ENCODE data around the gene SARS2.
"Not testable (repeated sequence)": the region's sequence is repeated elsewhere in the genome, so short reads cannot be mapped to it uniquely, and the experiment has no call there.

SARS2 gene

DNA sequence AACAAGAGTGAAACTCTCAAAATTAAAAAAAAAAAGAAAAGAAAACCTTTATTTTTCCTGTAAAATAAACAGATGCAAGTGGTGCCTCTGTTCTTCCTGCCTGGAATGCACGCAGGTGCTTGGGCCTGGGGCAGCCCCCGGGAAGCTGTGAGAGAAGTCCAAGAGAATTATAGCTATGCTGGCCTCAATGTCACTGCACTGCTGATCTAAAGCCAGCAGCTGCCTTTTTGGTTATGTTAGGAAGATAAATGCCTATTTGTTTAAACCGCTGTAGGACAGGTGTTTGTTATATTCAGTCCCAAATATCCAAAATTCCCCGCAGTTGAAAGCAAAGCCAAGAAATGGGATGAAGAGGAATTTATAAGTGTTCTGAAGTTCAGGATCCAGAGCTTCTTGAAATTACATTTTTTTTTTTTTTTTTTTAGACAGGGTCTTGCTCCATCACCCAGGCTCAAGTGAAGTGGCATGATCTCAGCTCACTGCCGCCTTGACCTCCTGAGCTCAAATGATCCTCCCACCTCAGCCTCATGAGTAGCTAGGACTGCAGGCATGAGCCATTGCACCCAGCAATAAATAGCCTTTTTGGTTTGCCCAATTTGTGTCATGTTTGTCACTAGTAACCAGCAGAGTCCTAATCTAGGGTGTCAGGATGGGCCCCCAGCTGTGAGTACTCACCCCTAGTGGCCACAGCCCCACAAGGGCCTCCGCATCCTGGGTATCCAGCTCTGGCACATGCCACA is 54.7 kb downstream of the SARS2 start:
- H3K79me2 ChIP-seq (ENCODE audit: control insufficient read depth, insufficient read depth, low read length, unreplicated experiment) = no peaks in the 10 kb centered on the region
- H3K36me3 ChIP-seq (ENCODE audit: insufficient read depth, low read length) = no peaks in the 10 kb centered on the region
- no peaks in the 10 kb centered on the region for H3K4me1 ChIP-seq (ENCODE audit: control insufficient read depth, insufficient read depth, low read length, unreplicated experiment)
- H3K27me3 ChIP-seq (ENCODE audit: insufficient read depth, low read length) = no peaks in the 10 kb centered on the region
- H3K4me3 ChIP-seq (ENCODE audit: low read depth, low read length) = no peak overlapping the region
- no peak overlapping the region for H3K27ac ChIP-seq (ENCODE audit: low read depth, low read length)
- no peak overlapping the region for H2AFZ ChIP-seq (ENCODE audit: low read length, unreplicated experiment)

DNA sequence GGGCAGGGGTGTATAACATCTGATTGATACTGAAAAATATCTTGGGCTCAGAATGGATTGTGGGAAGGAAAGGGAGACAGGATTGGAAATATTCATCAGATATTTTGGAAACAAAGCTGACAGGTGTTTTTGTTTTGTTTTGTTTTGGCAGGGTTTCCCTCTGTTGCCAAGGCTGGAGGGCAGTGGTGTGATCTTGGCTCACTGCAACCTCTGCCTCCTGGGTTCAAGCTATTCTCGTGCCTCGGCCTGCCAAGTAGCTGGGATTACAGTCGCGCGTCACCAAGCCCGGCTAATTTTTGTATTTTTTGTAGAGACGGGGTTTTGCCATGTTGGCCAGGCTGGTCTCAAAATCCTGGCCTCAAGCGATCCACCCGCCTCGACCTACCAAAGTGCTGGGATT is 57.2 kb downstream of the SARS2 start:
- H2AFZ ChIP-seq (ENCODE audit: low read length, unreplicated experiment); H3K27me3 ChIP-seq (ENCODE audit: insufficient read depth, low read length); H3K27ac ChIP-seq (ENCODE audit: low read depth, low read length); H3K4me1 ChIP-seq (ENCODE audit: control insufficient read depth, insufficient read depth, low read length, unreplicated experiment); H3K36me3 ChIP-seq (ENCODE audit: insufficient read depth, low read length); H3K79me2 ChIP-seq (ENCODE audit: control insufficient read depth, insufficient read depth, low read length, unreplicated experiment); H3K4me3 ChIP-seq (ENCODE audit: low read depth, low read length): not testable (repeated sequence)

DNA sequence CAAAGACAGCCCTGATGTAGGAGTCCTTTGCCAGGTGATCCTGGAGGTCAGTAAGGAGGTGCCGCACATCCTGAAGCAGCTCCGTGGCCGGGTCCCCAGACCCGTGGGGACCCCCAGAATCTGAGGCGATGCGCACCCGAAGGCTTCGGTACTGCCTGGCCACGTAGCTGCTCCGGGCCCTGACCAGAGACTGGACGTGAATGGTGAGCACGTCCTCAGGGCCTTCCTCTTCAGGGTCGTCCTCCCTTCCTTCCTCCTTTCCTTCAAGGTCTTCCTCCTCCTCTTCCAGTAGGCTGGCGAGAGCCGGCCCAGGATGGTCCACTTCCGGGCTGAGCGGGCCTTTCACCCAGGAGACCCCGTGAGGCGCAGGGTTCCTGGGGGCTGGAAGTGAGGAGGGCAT is 60.0 kb downstream of the SARS2 start:
- Histone ChIP-seq H3K27ac (ENCODE audit: low read depth, low read length) (no peak overlapping the region), H3K36me3 (ENCODE audit: insufficient read depth, low read length) (no peaks in the 10 kb centered on the region), H3K4me1 (ENCODE audit: control insufficient read depth, insufficient read depth, low read length, unreplicated experiment) (no peaks in the 10 kb centered on the region), H3K4me3 (ENCODE audit: low read depth, low read length) (no peak overlapping the region; the same call in 1 of the 2 replicates), H3K27me3 (ENCODE audit: insufficient read depth, low read length) (no peaks in the 10 kb centered on the region), H2AFZ (ENCODE audit: low read length, unreplicated experiment) (no peak overlapping the region), H3K79me2 (ENCODE audit: control insufficient read depth, insufficient read depth, low read length, unreplicated experiment) (no peaks in the 10 kb centered on the region)

DNA sequence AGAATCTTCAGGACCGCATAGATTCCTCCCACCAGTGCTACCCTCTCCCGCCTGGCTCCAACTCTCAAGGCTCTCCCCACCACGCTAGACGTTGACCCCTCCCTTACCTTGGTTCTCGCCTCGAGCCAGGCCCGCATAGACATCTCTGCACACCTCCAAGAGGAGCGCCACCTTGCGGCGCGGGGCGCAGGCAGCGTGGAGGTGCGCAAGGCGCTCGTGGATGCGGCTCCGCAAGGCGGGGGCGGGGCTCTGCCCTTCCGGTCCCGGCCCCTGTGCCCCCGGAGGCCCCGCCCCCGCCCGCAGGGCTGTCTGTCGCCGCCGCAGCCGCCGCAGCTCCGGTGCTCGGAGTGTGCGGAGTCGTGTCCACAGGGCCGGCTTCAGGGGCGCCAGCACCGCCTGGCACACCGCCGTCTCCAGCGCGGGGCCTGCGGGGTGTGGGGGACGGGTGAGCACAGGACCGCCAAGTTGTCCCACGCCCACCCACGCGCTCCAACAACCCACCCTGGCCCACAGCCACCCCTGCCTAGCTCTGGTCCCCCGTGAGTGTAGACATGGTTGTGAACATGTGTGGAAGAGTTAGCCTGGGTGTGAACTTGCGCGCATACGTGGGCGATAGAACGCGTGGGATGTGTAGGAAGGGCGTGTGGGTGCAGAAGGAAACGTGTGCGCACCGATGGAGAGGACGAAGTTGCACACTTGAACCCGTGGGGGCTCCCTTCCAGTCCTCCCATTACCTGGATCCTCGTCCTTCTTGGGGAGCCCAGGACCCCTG is 60.5 kb downstream of the SARS2 start:
- no peak overlapping the region for H2AFZ ChIP-seq (ENCODE audit: low read length, unreplicated experiment)
- H3K4me3 ChIP-seq (ENCODE audit: low read depth, low read length) = peak overlapping the region; percentile 60
- no peaks in the 10 kb centered on the region for H3K4me1 ChIP-seq (ENCODE audit: control insufficient read depth, insufficient read depth, low read length, unreplicated experiment)
- no peaks in the 10 kb centered on the region for H3K36me3 ChIP-seq (ENCODE audit: insufficient read depth, low read length)
- H3K27ac ChIP-seq (ENCODE audit: low read depth, low read length) = no peak overlapping the region
- no peaks in the 10 kb centered on the region for H3K79me2 ChIP-seq (ENCODE audit: control insufficient read depth, insufficient read depth, low read length, unreplicated experiment)
- no peaks in the 10 kb centered on the region for H3K27me3 ChIP-seq (ENCODE audit: insufficient read depth, low read length)

DNA sequence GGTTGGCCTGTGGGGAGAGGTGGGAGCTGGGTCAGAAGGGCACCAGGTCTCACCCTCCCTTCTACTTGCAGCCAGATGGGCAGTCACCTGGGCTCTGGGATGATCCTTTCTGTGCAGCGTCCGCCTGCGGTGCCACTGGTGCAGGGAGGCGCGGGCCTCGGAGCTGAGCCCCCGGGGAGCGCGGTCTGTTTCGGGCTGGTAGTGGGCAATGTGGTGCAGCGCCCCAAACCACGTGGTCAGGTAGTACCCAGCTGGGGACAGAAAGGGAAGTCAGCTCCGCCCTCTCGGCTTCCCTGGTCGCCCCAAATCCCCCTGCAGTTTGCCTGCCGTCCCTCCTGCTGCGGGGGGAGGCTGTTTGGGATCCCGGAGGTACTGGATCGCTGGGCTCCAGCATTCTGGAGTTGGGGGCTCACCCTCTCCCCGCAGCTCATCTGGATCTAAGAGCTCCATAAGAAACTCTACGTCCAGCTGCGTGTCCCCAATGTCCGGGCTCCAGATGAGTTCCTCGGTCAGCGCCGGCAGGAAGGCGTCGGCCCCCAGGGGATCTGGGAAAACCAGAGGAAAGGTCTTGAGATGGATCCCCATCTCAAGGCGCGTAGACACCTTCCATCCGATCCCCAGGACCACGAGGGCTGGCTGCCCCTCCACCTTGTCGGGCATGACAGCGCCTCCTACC is 61.3 kb downstream of the SARS2 start:
- Histone ChIP-seq H3K4me1 (ENCODE audit: control insufficient read depth, insufficient read depth, low read length, unreplicated experiment) (no peaks in the 10 kb centered on the region), H3K79me2 (ENCODE audit: control insufficient read depth, insufficient read depth, low read length, unreplicated experiment) (no peaks in the 10 kb centered on the region), H2AFZ (ENCODE audit: low read length, unreplicated experiment) (no peak overlapping the region), H3K27ac (ENCODE audit: low read depth, low read length) (no peak overlapping the region), H3K36me3 (ENCODE audit: insufficient read depth, low read length) (no peaks in the 10 kb centered on the region), H3K4me3 (ENCODE audit: low read depth, low read length) (peak overlapping the region; percentile 60), H3K27me3 (ENCODE audit: insufficient read depth, low read length) (no peaks in the 10 kb centered on the region)

DNA sequence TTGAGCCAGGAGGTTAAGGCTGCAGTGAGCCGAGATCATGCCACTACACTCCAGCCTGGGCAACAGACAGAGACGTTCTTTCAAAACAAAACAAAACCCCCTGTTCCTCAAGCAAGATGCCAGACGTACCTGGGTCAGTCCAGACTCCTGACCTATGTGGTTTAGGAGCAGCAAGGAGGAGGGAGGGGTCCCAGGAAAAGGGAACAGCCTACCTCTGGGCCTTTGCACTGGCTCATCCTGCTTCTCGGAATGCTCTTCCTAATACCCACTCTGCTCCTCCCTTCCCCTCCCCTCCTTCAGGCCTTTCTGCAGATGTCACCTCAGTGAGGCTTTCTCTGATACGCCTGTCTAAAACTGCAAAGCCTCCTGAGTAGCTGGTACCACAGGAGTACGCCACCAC is 62.0 kb downstream of the SARS2 start:
- H3K4me1 ChIP-seq (ENCODE audit: control insufficient read depth, insufficient read depth, low read length, unreplicated experiment) = no peaks in the 10 kb centered on the region
- no peak overlapping the region for H2AFZ ChIP-seq (ENCODE audit: low read length, unreplicated experiment)
- H3K27ac ChIP-seq (ENCODE audit: low read depth, low read length) = no peak overlapping the region
- H3K36me3 ChIP-seq (ENCODE audit: insufficient read depth, low read length) = no peaks in the 10 kb centered on the region
- no peak overlapping the region; the same call in 1 of the 2 replicates for H3K4me3 ChIP-seq (ENCODE audit: low read depth, low read length)
- H3K79me2 ChIP-seq (ENCODE audit: control insufficient read depth, insufficient read depth, low read length, unreplicated experiment) = no peaks in the 10 kb centered on the region
- no peaks in the 10 kb centered on the region for H3K27me3 ChIP-seq (ENCODE audit: insufficient read depth, low read length)

DNA sequence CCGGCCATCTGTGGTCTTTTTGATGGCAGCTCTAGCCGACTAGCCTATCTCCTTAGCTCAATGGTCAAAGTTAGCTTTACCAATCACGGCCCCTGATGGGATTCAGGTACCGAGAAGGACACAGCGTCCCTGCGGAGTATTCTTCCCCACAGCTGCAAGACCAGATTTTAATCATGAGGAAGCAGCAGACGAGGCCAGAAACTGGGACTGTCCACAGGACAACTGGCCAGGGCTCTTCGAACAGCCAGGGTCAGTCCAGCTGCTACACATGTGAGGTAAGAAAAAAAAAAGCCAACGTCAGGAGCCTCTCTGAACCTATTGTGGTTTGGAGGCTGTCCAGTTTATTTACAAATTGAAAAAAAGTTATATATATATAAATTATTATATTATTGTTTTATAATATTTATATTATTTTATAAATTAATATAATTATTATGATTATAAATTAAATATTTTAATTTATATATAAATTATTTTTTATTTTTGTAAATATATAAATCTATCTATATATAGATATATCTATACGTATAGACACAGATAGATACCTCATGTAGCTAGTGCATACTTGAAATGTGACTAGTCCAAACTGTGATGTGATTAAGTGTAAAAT is 63.3 kb downstream of the SARS2 start:
- H3K4me3 ChIP-seq (ENCODE audit: low read depth, low read length) = no peak overlapping the region
- no peaks in the 10 kb centered on the region for H3K4me1 ChIP-seq (ENCODE audit: control insufficient read depth, insufficient read depth, low read length, unreplicated experiment)
- no peaks in the 10 kb centered on the region for H3K79me2 ChIP-seq (ENCODE audit: control insufficient read depth, insufficient read depth, low read length, unreplicated experiment)
- H3K27me3 ChIP-seq (ENCODE audit: insufficient read depth, low read length) = no peaks in the 10 kb centered on the region
- H2AFZ ChIP-seq (ENCODE audit: low read length, unreplicated experiment) = no peak overlapping the region
- H3K27ac ChIP-seq (ENCODE audit: low read depth, low read length) = no peak overlapping the region
- H3K36me3 ChIP-seq (ENCODE audit: insufficient read depth, low read length) = no peaks in the 10 kb centered on the region

Measured in ACC112 (cell line).